A549 (cell line): ENCODE data around the gene PDILT. TPM values are rescaled to one million over a fixed set of nuclear protein-coding genes. Genes with fewer than 3 reads are reported as not detected.

Source experiments
- ATAC-seq, 2 experiments: fragments of 200-7000 bp in 1 of 2; fragments of >200 bp in 1 of 2; cut with Nextera tagmentation in 1 of 2; cut with Tn5 transposase in 1 of 2; 3 replicates each; pipeline versions ENCODE4 v1.8.0 to v1.9.1; 2018 to 2020; ENCODE audit warnings: mild to moderate bottlenecking in 1 of 2, moderate library complexity in 1 of 2
- CTCF ChIA-PET: fragments of 300-600 bp; sonication (Branson Sonifier 250); formaldehyde crosslinking; extraction: SDS; loops from one replicate; lab custom pipeline; 2021; ENCODE audit warnings: antibody characterized with exemption, inconsistent platforms; lab: Yijun Ruan, JAX
- POLR2A ChIA-PET: fragments of 350-600 bp; formaldehyde crosslinking; extraction: SDS; loops from one replicate; lab custom pipeline; 2021; ENCODE audit warnings: antibody characterized with exemption, inconsistent platforms; lab: Yijun Ruan, JAX
- DNase-seq, 2 experiments: peaks; one replicate each; pipeline versions ENCODE4 v3.0.0 to v3.0.0-alpha.2; 2011 to 2016; ENCODE audit warnings: low read depth in 1 of 2, low spot score in 1 of 2
- FAIRE-seq: peaks from 2 replicates; lab custom pipeline; 2011; peaks lifted over from hg19 to GRCh38; lab: Jason Lieb, UNC
- H3K27ac ChIP-seq, 2 experiments: fragments of >200 bp; sonication (Bioruptor Twin); formaldehyde crosslinking; 3 replicates each; pipeline ENCODE4 v1.5.1; 2016 to 2017
- H3K4me1 ChIP-seq: fragments of >200 bp; sonication (Bioruptor Twin); formaldehyde crosslinking; 3 replicates; pipeline ENCODE4 v1.6.1; 2016
- H3K4me2 ChIP-seq: fragments of >200 bp; sonication (Bioruptor Twin); formaldehyde crosslinking; 3 replicates; pipeline ENCODE4 v1.6.1; 2016
- H3K4me3 ChIP-seq: fragments of >200 bp; sonication (Bioruptor Twin); formaldehyde crosslinking; 3 replicates; pipeline ENCODE4 v1.5.1; 2016
- H3K9me3 ChIP-seq: fragments of >200 bp; sonication (Bioruptor Twin); formaldehyde crosslinking; 3 replicates; pipeline ENCODE4 v1.6.1; 2016
- ATOH8 ChIP-seq: fragments of 250-450 bp; sonication (Bioruptor Pico); IDR thresholded peaks from 2 replicates; pipeline ENCODE4 v1.5.0; 2020; ENCODE audit warnings: low read depth, mild to moderate bottlenecking, moderate library complexity
- BCL3 ChIP-seq: fragments of >200 bp; sonication (Bioruptor Twin); formaldehyde crosslinking; IDR thresholded peaks from 3 replicates; pipeline ENCODE4 v1.6.1; 2016
- CTCF ChIP-seq: fragments of >200 bp; sonication (Bioruptor Twin); formaldehyde crosslinking; IDR thresholded peaks from 3 replicates; pipeline ENCODE4 v1.5.1; 2016
- E2F6 ChIP-seq: IDR thresholded peaks from 2 replicates; pipeline ENCODE4 v1.6.1; 2012; ENCODE audit warnings: low read depth, borderline replicate concordance
- EHF ChIP-seq: fragments of 250-450 bp; sonication (Bioruptor Pico); IDR thresholded peaks from 2 replicates; pipeline ENCODE4 v1.5.0; 2020; ENCODE audit warnings: mild to moderate bottlenecking
- ESRRA ChIP-seq: fragments of 150-350 bp; IDR thresholded peaks from 2 replicates; pipeline ENCODE4 v1.6.1; 2014; ENCODE audit warnings: mild to moderate bottlenecking, low read length, borderline replicate concordance
- FOXS1 ChIP-seq: fragments of 250-450 bp; sonication (Bioruptor Pico); IDR thresholded peaks from 2 replicates; pipeline ENCODE4 v1.5.0; 2020; ENCODE audit warnings: mild to moderate bottlenecking, moderate library complexity
- HDAC2 ChIP-seq: fragments of 200-600 bp; sonication (generic); IDR thresholded peaks from 2 replicates; pipeline ENCODE4 v1.6.1; 2016
- HMGXB4 ChIP-seq: fragments of 250-450 bp; sonication (Bioruptor Pico); IDR thresholded peaks from 2 replicates; pipeline ENCODE4 v1.5.0; 2021; ENCODE audit warnings: mild to moderate bottlenecking, moderate library complexity, borderline replicate concordance
- MAX ChIP-seq: IDR thresholded peaks from 2 replicates; pipeline ENCODE4 v1.6.1; 2012
- NR3C1 ChIP-seq: fragments of >200 bp; sonication (Bioruptor Twin); formaldehyde crosslinking; IDR thresholded peaks from 3 replicates; pipeline ENCODE4 v1.6.1; 2017
- PBX3 ChIP-seq: IDR thresholded peaks from 2 replicates; pipeline ENCODE4 v1.6.1; 2012
- RCOR1 ChIP-seq: fragments of 150-350 bp; IDR thresholded peaks from 2 replicates; pipeline ENCODE4 v1.6.1; 2014; ENCODE audit warnings: antibody characterized with exemption, low read length, low read depth
- RFX5 ChIP-seq: fragments of 450-650 bp; IDR thresholded peaks from 2 replicates; pipeline ENCODE4 v1.7.1; 2014; ENCODE audit warnings: antibody characterized with exemption, mild to moderate bottlenecking, moderate library complexity
- TFCP2L1 ChIP-seq: fragments of 250-450 bp; sonication (Bioruptor Pico); IDR thresholded peaks from 2 replicates; pipeline ENCODE4 v1.5.0; 2021; ENCODE audit warnings: mild to moderate bottlenecking
- TP53 ChIP-seq: fragments of 250-450 bp; sonication (Bioruptor Pico); IDR thresholded peaks from 2 replicates; pipeline ENCODE4 v1.5.0; 2021; ENCODE audit warnings: mild to moderate bottlenecking, moderate library complexity
- USF2 ChIP-seq: fragments of 450-650 bp; IDR thresholded peaks from 2 replicates; pipeline ENCODE4 v1.6.1; 2014; ENCODE audit warnings: antibody characterized with exemption
- ZFP36 ChIP-seq: fragments of 450-650 bp; IDR thresholded peaks from 2 replicates; pipeline ENCODE4 v1.6.1; 2014; ENCODE audit warnings: borderline replicate concordance; ENCODE audit not compliant: partially characterized antibody
- ZNF302 ChIP-seq: fragments of 250-450 bp; sonication (Bioruptor Pico); IDR thresholded peaks from 2 replicates; pipeline ENCODE4 v1.9.0; 2021; ENCODE audit warnings: inconsistent platforms, mild to moderate bottlenecking, moderate library complexity
- WGBS: methylation state at CpG from one replicate; pipeline ENCODE4 v1.1.6; 2017; ENCODE audit errors: missing lambda C conversion rate; 5-methylcytosine and 5-hydroxymethylcytosine counted together
- polyA plus RNA-seq, 4 experiments: library from polyadenylated mRNA; depleted of rRNA in 3 of 4; stranded (reverse); fragments of >200 nt; fragmentation: RNase III in 1 of 4; extraction: RNeasy Plus Mini Kit Qiagen cat#74134 plus additional on column Dnase treatment in 1 of 4; gene quantifications; 2 replicates in 3 of 4; 3 replicates in 1 of 4; pipeline ENCODE4 v1.2.3, GENCODE V29; 2011 to 2017

PDILT gene
- polyA plus RNA-seq, 2 of the 4 experiments (the other 2 are of a cell fraction): not detected

GRCh38 chr16:20316715-20317114, 87.8 kb downstream of the PDILT start:
- no peak for DNase-seq
- CTCF ChIA-PET: interaction anchor here (1.7 to 5.2 kb wide), 2 partner anchors 16 to 17 kb away, joined by 5 to 33 read pairs; no protein-coding TSS in a partner anchor
- no peak overlapping the region for H3K27ac ChIP-seq
- H3K4me2 ChIP-seq: no peak overlapping the region
- no peaks in the 10 kb centered on the region for H3K4me1 ChIP-seq
- no peaks in the 10 kb centered on the region; the same call in 2 of the 3 replicates for H3K9me3 ChIP-seq
- TF ChIP-seq USF2: no peak
- no peak for TF ChIP-seq ZFP36
- no peak for TF ChIP-seq NR3C1
- no peak for TF ChIP-seq EHF (CRISPR knock-in tag)
- TF ChIP-seq BCL3: no peak
- TF ChIP-seq HDAC2: no peak
- TF ChIP-seq RCOR1: no peak
- TF ChIP-seq, all 56 proteins: peak for 0
- WGBS: 5% methylated on average over 5 of the region's 5 CpGs
- H3K4me3 ChIP-seq: no peak overlapping the region
- POLR2A ChIA-PET: no interaction called here
- FAIRE-seq (no peak), ATAC-seq (no peak)

GRCh38 chr16:20315764-20316163, 88.8 kb downstream of the PDILT start:
- FAIRE-seq (no peak), DNase-seq (no peak), ATAC-seq (no peak)
- H3K9me3 ChIP-seq: no peaks in the 10 kb centered on the region; the same call in 2 of the 3 replicates
- CTCF ChIA-PET: interaction anchor here (0.9 to 5.2 kb wide), 3 partner anchors 15 to 68 kb away, joined by 4 to 33 read pairs (median 9); no protein-coding TSS in a partner anchor
- no peak for TF ChIP-seq ESRRA
- TF ChIP-seq ATOH8 (CRISPR knock-in tag): no peak
- no peak for TF ChIP-seq MAX
- no peak for TF ChIP-seq E2F6
- TF ChIP-seq ZNF302: no peak
- no peak for TF ChIP-seq TFCP2L1 (CRISPR knock-in tag)
- TF ChIP-seq RFX5: no peak
- no peak for TF ChIP-seq TP53 (CRISPR knock-in tag)
- TF ChIP-seq CTCF: no peak
- no peak for TF ChIP-seq HMGXB4 (CRISPR knock-in tag)
- TF ChIP-seq BCL3: no peak
- no peak for TF ChIP-seq PBX3
- TF ChIP-seq EHF (CRISPR knock-in tag): no peak
- TF ChIP-seq NR3C1: no peak
- no peak for TF ChIP-seq FOXS1 (CRISPR knock-in tag)
- H3K27ac ChIP-seq: no peak overlapping the region
- H3K4me1 ChIP-seq: no peaks in the 10 kb centered on the region
- WGBS: 15% methylated on average over 6 of the region's 6 CpGs
- no peak overlapping the region for H3K4me3 ChIP-seq
- H3K4me2 ChIP-seq: no peak overlapping the region
- POLR2A ChIA-PET: no interaction called here
